Neural cell (in vitro differentiated cells): ENCODE measurements around the gene LRMDA. TPM values are rescaled to one million over a fixed set of nuclear protein-coding genes. Genes with fewer than 3 reads are reported as not detected.

Experiments
- H2AFZ ChIP-seq: fragments of 200-600, 300-800 bp; sonication (generic), shearing (Covaris generic); 2 replicates; pipeline ENCODE4 v1.6.0; 2014; ENCODE audit warnings: low read depth, mild to moderate bottlenecking, antibody characterized with exemption, low read length, moderate library complexity
- H3F3A ChIP-seq: fragments of 200-600 bp; shearing (Covaris generic); 2 replicates; pipeline ENCODE4 v1.6.1; 2016; ENCODE audit warnings: mild to moderate bottlenecking, moderate library complexity, mixed read lengths, antibody characterized with exemption, low read length; ENCODE audit not compliant: insufficient read depth, poor library complexity, severe bottlenecking
- H3K27ac ChIP-seq: fragments of 200-600, 300-800 bp; sonication (generic), shearing (Covaris generic); 2 replicates; pipeline ENCODE4 v1.5.1; 2014; ENCODE audit warnings: mild to moderate bottlenecking, low read length, moderate library complexity
- H3K27me3 ChIP-seq: fragments of 300-800, 200-600 bp; sonication (generic), shearing (Covaris generic); 2 replicates; pipeline ENCODE4 v1.6.0; 2014; ENCODE audit warnings: mild to moderate bottlenecking, low read depth, low read length, moderate library complexity; ENCODE audit not compliant: insufficient read depth
- H3K36me3 ChIP-seq: fragments of 300-800, 200-600 bp; sonication (generic), shearing (Covaris generic); 2 replicates; pipeline ENCODE4 v1.5.1; 2014; ENCODE audit warnings: mild to moderate bottlenecking, antibody characterized with exemption, low read length, moderate library complexity; ENCODE audit not compliant: insufficient read depth
- H3K4me2 ChIP-seq: fragments of 300-800, 200-600 bp; sonication (generic), shearing (Covaris generic); 2 replicates; pipeline ENCODE4 v1.6.0; 2014; ENCODE audit warnings: mild to moderate bottlenecking, low read length
- H3K4me3 ChIP-seq: fragments of 300-800, 200-600 bp; sonication (generic), shearing (Covaris generic); 2 replicates; pipeline ENCODE4 v1.5.1; 2014; ENCODE audit warnings: mild to moderate bottlenecking, low read length, moderate library complexity
- H3K79me2 ChIP-seq: fragments of 200-600 bp; shearing (Covaris generic); replicated peaks from 2 replicates; pipeline ENCODE4 v1.6.0; 2014; ENCODE audit warnings: mild to moderate bottlenecking, low read length, moderate library complexity; ENCODE audit not compliant: insufficient read depth
- H3K9ac ChIP-seq: fragments of 300-800, 200-600 bp; sonication (generic), shearing (Covaris generic); 2 replicates; pipeline ENCODE4 v1.6.1; 2016; ENCODE audit warnings: mild to moderate bottlenecking, low read length, mixed read lengths
- H3K9me2 ChIP-seq: fragments of 200-600 bp; shearing (Covaris generic); 2 replicates; pipeline ENCODE4 v1.6.1; 2016; ENCODE audit warnings: mild to moderate bottlenecking, low read length, mixed read lengths; ENCODE audit not compliant: insufficient read depth
- H3K9me3 ChIP-seq: fragments of 200-600, 300-800 bp; sonication (generic), shearing (Covaris generic); 2 replicates; pipeline ENCODE4 v1.6.1; 2016; ENCODE audit warnings: mild to moderate bottlenecking, mixed run types, low read length, moderate library complexity, mixed read lengths
- H4K20me1 ChIP-seq: fragments of 200-600 bp; shearing (Covaris generic); 2 replicates; pipeline ENCODE4 v1.6.1; 2016; ENCODE audit warnings: mild to moderate bottlenecking, mixed run types; ENCODE audit not compliant: insufficient read depth
- CTCF ChIP-seq: fragments of 450-650 bp; IDR thresholded peaks from 2 replicates; pipeline ENCODE4 v1.5.1; 2014; ENCODE audit warnings: antibody characterized with exemption, mild to moderate bottlenecking, moderate library complexity; ENCODE audit not compliant: poor library complexity, severe bottlenecking
- EP300 ChIP-seq: fragments of 450-650 bp; conservative IDR thresholded peaks from 2 replicates; pipeline ENCODE4 v1.6.1; 2014; ENCODE audit warnings: antibody characterized with exemption, mild to moderate bottlenecking, moderate library complexity; ENCODE audit not compliant: poor library complexity, severe bottlenecking
- EZH2 ChIP-seq: fragments of 200-600, 300-800 bp; shearing (Covaris generic), sonication (generic); IDR thresholded peaks from 2 replicates; pipeline ENCODE4 v1.6.1; 2014; ENCODE audit warnings: antibody characterized with exemption, low read length, borderline replicate concordance, mild to moderate bottlenecking; ENCODE audit not compliant: insufficient read depth, poor library complexity, severe bottlenecking
- MXI1 ChIP-seq: fragments of 450-650 bp; conservative IDR thresholded peaks from 2 replicates; pipeline ENCODE4 v1.6.1; 2014; ENCODE audit warnings: antibody characterized with exemption, mild to moderate bottlenecking; ENCODE audit not compliant: poor library complexity, severe bottlenecking
- POLR2AphosphoS5 ChIP-seq: IDR thresholded peaks from 2 replicates; pipeline ENCODE4 v1.6.1; 2012
- RAD21 ChIP-seq: fragments of 450-650 bp; conservative IDR thresholded peaks from 2 replicates; pipeline ENCODE4 v1.6.1; 2014; ENCODE audit warnings: antibody characterized with exemption, mild to moderate bottlenecking, moderate library complexity
- SMC3 ChIP-seq: fragments of 450-650 bp; conservative IDR thresholded peaks from 2 replicates; pipeline ENCODE4 v1.6.1; 2014; ENCODE audit warnings: antibody characterized with exemption, mild to moderate bottlenecking, moderate library complexity; ENCODE audit not compliant: poor library complexity
- TAF1 ChIP-seq: IDR thresholded peaks from 2 replicates; pipeline ENCODE4 v1.6.1; 2012; ENCODE audit warnings: low read depth
- polyA plus RNA-seq: library from polyadenylated mRNA; depleted of rRNA; stranded (reverse); fragments of >200 nt; gene quantifications from 2 replicates; pipeline ENCODE4 v1.2.3, GENCODE V29; 2014
- TF ChIP-seq, protein P1 (sequence below): IDR thresholded peaks from 2 replicates; pipeline ENCODE4 v1.6.1; 2012; ENCODE audit warnings: borderline replicate concordance

LRMDA gene
- polyA plus RNA-seq, 1 donor from 2014 or later = 5.6 TPM

DNA sequence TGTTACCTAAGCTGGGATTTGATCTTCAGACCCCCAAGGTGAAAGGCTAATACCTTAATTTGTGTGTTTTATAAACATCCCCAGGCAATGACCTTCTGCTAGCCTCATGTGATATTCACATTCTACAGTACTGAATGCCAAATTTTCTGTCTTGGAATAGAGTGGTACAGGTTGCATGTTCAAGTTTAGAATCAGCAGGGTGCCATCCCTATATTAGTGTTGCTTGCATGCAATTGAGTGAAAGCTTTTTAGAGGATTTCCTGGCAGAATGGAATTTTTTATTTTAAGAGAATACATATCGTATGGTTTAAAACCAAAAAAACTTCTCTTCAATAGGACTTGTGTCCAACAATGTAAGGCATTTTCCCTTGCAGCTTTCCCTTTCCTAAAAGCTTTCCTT, 107.3 kb downstream of the LRMDA start:
- TF ChIP-seq CTCF = no peak
- no peak for TF ChIP-seq EZH2
- TF ChIP-seq SMC3 = no peak
- no peak for TF ChIP-seq RAD21
- H3K9ac ChIP-seq = no peak overlapping the region
- no peaks in the 10 kb centered on the region for H3K27me3 ChIP-seq
- H3K9me2 ChIP-seq = no peaks in the 10 kb centered on the region
- peaks cover 3% of the 10 kb centered on the region for H3F3A ChIP-seq
- no peak overlapping the region for H3K27ac ChIP-seq
- H3K4me2 ChIP-seq = no peak overlapping the region
- H2AFZ ChIP-seq = no peak overlapping the region
- H3K9me3 ChIP-seq = no peaks in the 10 kb centered on the region
- H3K4me3 ChIP-seq = no peak overlapping the region
- H4K20me1 ChIP-seq = no peaks in the 10 kb centered on the region
- no peaks in the 10 kb centered on the region for H3K79me2 ChIP-seq
- H3K36me3 ChIP-seq = no peaks in the 10 kb centered on the region

DNA sequence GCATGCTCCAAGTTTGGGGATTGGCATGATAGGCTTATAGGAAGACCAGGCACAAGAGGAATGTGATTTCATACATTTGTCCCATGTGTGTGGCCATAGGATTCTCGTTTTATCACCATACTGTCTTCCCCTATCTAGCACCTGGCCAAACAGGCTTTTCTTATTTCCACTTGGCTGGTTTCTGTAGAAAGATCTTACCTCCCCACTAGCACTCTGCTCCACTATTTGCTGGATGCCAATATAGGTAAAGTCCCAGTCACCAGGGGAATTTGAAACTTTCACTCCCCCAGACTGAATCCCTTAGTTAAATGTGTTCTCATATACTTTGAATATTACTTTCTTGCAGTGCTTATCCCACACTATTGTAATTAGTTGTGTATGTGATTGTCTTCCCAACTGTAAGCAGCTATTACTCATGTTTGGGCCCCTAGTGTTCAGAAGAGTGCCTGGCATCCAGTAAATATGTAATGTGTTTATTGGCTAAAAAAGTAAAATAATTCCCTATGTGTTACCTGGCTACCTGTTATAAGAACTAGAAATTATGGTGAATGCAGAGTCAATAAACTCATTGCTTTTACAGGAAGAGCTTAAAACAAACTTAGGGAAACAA, 109.0 kb downstream of the LRMDA start:
- Histone ChIP-seq H3F3A (peaks cover 3% of the 10 kb centered on the region), H3K4me3 (no peak overlapping the region), H3K79me2 (no peaks in the 10 kb centered on the region), H3K9me3 (no peaks in the 10 kb centered on the region), H4K20me1 (no peaks in the 10 kb centered on the region), H3K27ac (no peak overlapping the region), H3K36me3 (no peaks in the 10 kb centered on the region), H2AFZ (no peak overlapping the region), H3K9ac (no peak overlapping the region), H3K27me3 (no peaks in the 10 kb centered on the region), H3K4me2 (no peak overlapping the region), H3K9me2 (no peaks in the 10 kb centered on the region)
- TF ChIP-seq RAD21 (no peak), TAF1 (no peak), EZH2 (no peak), SMC3 (no peak), POLR2AphosphoS5 (no peak), CTCF (no peak), MXI1 (no peak), EP300 (no peak)
- TF ChIP-seq, protein P1, sequence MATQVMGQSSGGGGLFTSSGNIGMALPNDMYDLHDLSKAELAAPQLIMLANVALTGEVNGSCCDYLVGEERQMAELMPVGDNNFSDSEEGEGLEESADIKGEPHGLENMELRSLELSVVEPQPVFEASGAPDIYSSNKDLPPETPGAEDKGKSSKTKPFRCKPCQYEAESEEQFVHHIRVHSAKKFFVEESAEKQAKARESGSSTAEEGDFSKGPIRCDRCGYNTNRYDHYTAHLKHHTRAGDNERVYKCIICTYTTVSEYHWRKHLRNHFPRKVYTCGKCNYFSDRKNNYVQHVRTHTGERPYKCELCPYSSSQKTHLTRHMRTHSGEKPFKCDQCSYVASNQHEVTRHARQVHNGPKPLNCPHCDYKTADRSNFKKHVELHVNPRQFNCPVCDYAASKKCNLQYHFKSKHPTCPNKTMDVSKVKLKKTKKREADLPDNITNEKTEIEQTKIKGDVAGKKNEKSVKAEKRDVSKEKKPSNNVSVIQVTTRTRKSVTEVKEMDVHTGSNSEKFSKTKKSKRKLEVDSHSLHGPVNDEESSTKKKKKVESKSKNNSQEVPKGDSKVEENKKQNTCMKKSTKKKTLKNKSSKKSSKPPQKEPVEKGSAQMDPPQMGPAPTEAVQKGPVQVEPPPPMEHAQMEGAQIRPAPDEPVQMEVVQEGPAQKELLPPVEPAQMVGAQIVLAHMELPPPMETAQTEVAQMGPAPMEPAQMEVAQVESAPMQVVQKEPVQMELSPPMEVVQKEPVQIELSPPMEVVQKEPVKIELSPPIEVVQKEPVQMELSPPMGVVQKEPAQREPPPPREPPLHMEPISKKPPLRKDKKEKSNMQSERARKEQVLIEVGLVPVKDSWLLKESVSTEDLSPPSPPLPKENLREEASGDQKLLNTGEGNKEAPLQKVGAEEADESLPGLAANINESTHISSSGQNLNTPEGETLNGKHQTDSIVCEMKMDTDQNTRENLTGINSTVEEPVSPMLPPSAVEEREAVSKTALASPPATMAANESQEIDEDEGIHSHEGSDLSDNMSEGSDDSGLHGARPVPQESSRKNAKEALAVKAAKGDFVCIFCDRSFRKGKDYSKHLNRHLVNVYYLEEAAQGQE = no peak
